HG03520 (cell line): Measurements from ENCODE around the gene F9.
A peak's percentile ranks its signal among the peaks of the same experiment; 100 is the strongest.
"Not testable (repeated sequence)": the region's sequence is repeated elsewhere in the genome, so short reads cannot be mapped to it uniquely, and the experiment has no call there.

Experiments
- ATAC-seq: cut with Tn5 transposase; IDR thresholded peaks from one replicate; pipeline ENCODE4 v1.9.1; 2021; ENCODE audit warnings: mild to moderate bottlenecking, moderate library complexity; ENCODE audit not compliant: unreplicated experiment

The F9 gene

DNA sequence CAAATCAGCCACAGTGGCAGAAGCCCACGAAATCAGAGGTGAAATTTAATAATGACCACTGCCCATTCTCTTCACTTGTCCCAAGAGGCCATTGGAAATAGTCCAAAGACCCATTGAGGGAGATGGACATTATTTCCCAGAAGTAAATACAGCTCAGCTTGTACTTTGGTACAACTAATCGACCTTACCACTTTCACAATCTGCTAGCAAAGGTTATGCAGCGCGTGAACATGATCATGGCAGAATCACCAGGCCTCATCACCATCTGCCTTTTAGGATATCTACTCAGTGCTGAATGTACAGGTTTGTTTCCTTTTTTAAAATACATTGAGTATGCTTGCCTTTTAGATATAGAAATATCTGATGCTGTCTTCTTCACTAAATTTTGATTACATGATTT is at the start of gene F9:
Gene F9 (plus strand): TSS at position 190 of the 400 bp plus-strand sequence. CDS start 26 bp downstream, at position 216.
- no peak for ATAC-seq

DNA sequence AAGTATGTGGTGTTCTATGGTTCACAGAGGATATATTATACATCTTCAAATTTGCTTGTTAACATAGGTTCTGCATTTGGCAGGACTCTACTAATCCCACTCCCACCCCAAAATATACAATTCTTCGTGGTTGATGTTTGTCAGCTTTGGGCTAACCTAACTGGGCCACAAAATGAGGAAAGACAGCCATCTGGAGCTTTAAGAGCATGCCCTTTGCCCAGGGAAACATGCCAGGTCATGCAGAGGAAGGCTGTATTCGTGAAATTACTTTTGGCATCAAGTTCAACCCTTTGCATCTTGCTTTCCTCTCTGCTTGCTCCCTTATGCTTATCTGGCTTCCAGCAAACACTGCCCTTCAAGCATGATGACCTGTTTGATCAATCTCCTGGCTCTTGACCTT is 46.8 kb upstream of the F9 start:
- no peak for ATAC-seq

DNA sequence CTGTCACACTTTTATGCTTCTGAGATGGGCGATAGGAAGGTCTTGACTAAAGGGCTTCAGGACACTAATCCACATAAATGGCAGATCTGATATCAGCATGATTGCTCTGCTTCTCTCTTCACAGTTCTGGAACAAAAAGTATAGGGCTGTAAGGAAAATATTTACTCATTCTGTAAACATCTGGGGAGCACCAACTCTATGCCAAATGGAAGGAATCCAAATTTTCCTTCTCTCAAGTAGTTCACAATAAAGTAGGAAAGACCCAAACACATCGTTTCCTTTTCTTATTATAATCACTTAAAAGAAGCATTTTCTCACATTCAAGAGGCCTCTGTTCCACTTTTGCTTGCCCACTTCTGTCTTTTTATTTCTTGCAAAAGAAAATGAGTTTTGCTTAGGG is 45.9 kb upstream of the F9 start:
- ATAC-seq = no peak

DNA sequence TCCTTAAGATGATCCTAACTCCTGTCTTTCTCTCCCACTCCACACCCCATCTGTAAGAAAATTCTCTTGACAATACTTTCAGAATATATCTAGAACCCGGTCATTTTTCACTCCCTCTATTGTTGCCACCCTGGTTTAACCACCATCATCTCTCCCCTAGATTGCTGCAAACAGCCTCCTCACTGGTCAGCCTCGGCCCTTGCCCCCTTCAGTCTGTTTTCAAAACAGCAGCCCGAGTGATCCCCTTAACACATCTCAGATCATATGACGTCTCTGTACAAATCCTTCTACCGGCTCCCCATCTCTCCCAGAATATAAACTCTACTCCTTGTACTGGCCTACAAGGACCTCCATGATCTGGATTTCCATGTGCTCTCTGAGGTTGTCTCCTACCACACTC is 35.2 kb upstream of the F9 start:
- ATAC-seq = no peak

DNA sequence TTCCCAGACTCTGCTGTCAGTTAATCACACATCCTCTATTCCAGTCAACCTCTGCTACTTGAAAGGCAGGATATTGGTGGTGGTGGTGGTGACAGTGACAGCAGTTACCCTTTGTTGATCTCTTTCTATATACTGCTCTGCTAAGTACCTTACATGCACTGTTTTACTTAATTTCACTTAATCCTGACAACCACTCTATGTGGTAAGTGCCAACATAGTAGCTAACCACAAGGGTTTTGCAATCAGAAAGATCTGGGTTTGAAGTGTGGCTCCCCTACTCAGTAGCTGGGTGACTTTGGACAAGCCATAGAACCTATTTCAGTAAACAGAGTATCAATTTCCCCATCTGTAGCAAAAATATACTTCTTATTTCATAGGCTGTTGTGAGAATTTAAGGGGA is 24.2 kb upstream of the F9 start:
- no peak for ATAC-seq

DNA sequence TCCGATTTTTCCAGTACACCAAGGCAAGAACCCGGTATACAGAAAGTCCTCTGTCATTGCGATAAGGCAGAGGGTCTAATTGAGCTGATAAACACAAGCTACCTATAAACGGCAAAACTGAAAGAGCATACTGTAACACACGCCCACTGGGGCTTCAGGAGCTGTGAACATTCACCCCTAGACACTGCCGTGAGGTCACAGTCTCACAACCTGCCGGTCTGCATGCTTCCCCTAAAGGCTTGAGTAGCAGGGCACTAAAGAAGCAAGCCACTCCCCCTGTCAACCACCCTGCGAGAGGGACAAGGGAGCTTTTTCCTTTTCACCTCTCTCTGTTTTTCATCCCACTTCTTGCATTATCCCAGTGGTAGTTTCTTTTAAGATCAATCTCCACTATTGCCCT is 22.4 kb upstream of the F9 start:
- no peak for ATAC-seq

DNA sequence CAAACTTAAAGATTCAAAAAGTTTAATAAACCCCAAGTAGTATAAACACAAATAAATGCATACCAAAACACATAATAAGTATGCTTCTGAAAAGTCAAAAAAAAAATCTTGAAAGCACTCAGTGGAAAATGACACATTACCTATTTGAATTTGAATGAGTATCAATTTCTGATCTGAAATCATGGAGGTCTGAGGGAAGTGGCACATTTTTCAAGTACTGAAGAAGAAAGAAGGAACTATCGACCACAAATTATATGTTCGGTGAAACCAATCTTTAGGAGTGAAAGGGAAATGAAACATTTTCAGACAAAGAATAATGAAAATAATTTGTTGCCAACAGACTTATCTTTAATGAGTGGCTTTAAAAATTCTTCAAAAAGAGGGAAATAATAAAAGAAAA is 12.1 kb upstream of the F9 start:
- ATAC-seq = no peak

DNA sequence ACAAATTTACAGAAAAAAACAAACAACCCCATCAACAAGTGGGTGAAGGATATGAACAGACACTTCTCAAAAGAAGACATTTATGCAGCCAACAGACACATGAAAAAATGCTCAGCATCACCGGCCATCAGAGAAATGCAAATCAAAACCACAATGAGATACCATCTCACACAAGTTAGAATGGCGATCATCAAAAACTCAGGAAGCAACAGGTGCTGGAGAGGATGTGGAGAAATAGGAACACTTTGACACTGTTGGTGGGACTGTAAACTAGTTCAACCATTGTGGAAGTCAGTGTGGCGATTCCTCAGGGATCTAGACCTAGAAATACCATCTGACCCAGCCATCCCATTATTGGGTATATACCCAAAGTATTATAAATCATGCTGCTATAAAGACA is 1.7 kb upstream of the F9 start:
- ATAC-seq = not testable (repeated sequence)

DNA sequence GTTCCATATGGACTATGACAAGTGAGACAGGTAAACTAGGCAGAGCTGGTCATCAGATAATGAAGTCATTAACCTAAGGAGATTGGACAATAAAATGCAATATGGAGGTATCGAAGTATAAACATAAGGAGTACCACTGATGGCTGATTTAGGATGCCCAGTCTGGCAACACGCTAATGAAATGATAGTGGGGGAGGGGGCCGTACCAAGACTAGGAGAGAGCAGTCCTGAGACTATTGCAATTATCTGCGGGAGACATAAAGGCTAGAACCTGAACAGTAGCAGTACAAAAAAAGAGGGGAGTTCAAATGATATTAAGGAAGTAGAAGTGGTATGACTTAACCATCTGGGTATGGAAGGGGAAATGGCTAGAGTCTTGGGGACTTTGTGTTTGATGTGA is 2.3 kb downstream of the F9 start:
- no peak for ATAC-seq

DNA sequence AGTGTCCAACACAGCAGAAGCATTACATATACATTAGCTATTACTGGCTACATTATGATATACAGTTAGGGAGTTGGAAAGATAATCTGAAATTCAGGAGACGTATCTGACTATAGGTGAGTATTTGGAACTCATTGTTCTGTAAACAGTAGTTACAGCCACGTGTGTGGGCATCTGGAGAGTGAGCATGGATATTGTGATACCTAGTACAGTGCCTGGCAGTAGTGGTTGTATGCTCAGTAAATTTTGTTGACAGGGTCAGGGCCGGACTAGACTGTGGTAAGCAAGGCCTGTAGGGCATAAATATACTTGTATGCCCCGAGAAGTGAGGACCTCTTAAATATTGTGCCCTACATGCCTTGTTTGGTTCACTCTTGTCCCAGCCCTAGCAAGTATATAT is 2.9 kb downstream of the F9 start:
- no peak for ATAC-seq

DNA sequence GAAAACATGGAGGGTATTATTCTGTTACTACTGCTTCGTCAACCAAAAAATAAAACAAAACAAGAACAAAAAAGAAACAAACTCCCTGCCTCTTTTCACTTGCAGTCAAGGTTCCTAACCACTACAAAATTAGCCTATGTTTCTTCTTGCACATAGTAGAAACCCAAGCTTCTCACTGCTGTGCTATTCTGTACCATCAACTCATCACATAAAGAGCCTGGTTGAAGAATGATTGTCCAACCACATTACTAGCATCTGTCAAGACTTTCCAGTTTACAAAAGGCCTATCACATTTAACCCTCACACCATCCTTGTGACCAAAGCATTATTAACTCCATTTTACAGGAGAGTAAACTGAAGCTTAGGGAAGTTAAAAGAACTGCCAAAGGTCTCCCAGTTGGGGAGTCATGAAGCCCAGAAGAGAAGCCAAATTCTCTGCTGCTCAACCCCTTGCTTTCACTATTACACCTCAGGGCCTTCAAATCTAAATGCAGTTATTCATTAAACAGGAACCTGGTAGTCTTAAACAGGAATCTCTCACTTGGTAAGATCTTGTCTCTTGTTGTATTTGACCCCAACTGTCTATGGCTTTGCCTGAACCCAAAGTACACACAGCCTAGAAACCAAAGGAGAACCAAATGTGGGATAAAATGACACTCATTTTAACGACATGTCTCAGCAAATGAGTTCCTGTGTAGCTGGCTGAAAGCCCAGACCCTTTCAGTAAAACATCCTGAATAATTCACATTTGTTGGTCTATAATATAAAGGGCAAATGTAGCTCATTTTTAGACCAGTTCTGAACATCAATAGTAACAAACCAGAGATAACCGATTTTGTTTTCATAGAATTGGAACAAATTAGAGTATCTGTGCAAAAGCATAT is 8.6 kb downstream of the F9 start:
- peak; percentile 51 for ATAC-seq

DNA sequence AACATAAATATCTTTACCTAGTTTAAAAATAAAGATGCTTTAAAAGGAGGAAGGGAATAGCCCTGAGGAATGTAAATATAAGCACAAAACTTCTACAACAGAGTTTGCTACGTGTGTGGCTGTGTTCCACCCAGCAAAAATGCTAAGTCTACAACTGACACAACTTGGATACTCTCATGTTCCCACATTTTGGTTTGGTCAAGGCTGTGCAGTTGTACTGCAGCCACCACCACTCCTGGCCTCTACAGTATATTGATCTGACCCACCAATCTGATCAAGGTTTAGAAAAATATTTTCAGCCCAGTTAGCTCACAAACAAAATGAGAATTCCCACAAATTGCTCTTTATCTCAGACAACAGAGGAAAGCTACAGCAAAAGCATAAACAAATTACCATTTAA is 12.1 kb downstream of the F9 start:
- ATAC-seq = no peak

DNA sequence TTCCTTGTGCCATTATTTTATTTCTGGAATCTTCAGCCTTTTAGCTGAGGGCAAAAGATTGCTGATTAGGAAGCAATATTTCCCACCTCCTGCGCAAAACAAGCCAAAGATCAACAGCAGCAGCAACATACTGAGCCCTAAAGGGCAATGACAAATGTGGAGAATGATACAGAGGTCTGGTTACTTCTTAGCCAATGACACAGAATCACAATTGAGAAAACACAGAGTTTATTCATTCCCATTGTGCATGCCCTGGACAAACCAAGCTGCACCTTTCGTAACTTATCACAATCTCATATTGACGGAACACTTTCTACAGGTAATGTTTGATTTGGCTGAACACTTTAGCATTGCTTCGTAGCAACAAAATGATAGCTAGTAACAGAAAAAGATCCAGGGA is 13.4 kb downstream of the F9 start:
- ATAC-seq = no peak

DNA sequence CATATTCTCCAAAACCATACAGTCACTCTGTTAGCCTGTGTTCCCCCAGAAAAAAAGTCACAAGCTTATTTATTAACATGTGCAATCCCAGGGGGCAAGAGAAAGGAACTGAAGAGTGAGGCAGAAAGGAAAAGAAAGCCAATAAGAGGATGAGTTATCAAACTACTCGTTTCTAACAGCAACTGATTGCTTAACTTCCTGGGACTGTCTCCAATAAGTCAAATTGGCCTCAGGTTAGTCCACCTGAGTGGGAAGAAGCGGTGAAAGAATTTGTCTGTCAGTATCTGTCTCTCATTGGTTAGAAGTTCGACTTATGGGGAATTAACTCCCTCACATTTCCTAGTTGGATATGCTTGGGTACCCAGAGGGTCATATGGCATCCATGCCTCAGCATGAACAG is 14.1 kb downstream of the F9 start:
- no peak for ATAC-seq

DNA sequence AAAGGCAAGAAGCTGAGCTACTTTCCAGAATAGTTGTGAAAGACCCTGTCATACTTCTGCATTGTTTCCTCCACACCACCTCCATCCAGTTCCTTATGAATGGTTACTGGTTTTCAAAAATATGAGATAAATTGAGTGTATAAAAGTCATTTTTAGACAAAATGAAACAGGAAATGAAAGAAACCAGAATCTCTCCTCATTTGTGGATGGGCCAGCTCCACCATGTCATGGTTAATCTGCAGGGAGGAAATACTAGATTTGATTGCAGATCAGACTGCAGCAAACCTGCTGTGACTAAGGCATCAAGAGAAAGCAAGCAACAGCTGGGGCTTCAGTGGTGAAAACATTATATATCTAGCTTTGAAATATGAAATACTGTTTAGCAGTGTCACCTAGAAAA is 23.8 kb downstream of the F9 start:
- ATAC-seq = peak; percentile 33

DNA sequence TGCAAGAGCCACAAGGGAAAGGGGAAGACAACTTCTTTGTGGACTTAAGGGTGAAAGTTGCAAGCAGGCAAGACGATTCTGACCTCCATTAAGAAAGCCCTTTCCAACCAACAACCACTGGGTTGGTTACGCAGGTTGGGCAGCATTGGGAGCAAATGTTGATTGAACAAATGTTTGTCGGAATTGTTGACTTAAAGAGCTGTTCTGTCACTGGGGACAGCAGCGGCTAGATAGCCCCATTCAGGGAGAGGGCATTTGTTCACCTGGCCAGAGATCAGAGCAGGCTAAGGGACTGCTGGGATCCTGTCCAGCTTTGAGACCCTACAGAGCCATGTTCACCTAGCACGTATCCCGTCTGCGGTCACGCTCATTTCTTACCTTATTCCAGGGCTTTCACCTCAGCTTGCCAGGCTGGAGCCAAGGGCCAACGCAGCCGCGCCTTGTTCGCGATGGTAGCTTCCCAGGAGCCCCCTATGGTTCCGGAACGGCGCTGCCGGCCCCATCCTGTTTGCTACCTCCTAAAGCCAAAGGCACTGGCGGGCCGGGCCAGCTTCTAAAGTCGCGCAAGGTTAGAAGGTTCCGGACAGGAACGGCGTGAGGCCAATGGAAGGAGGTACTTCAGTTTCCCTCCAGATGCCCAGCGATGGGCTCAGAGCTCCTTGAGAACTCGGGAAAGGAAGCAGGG is 24.6 kb downstream of the F9 start:
- no peak for ATAC-seq

DNA sequence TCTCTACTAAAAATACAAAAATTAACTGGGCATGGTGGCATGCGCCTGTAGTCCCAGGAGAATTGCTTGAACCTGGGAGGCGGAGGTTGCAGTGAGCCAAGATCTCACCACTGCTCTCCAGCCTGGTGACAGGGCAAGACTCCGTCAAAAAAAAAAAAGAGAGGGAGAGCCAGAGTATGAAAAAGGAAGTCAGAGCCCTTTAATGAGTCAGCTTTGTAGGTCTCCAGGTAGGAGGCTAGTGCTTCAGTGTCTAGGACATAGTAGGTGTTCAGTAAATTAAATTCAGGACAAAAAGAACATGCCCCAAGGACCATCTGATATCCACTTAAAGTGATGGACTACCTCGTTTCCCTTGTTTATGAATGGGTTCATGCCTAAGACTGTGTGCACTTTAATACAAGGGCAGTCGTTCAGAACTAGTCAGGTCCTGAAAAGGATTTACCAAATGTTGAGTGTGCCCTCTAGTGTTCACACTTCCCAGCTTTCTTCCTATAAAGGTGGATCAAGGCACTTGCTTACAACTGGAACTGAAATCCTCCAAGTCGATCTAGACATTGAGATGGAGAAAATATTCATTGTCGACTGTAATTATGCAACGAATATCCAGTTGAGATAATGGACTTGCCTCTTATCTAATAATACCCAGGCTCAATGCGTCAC is 29.0 kb downstream of the F9 start:
- ATAC-seq = peak; percentile 75

DNA sequence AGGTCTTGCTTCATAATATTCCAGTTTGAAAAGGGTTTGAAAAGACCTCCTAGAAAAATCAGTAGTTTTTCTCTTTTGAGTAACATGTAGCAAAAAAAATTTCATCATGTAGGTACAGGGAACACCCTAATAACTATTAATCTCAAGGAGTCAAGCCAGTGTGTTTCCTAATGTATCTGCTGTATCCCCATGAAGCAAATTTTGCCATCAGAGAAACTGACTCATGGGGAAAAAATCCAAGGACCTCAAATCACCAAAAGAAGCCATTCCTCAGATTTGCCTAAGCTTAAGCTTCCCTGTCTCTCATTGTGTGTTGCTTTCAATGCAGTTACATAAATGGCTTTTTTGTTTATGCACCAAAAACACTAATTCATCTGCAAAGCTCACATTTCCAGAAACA is 29.7 kb downstream of the F9 start:
- ATAC-seq = no peak

DNA sequence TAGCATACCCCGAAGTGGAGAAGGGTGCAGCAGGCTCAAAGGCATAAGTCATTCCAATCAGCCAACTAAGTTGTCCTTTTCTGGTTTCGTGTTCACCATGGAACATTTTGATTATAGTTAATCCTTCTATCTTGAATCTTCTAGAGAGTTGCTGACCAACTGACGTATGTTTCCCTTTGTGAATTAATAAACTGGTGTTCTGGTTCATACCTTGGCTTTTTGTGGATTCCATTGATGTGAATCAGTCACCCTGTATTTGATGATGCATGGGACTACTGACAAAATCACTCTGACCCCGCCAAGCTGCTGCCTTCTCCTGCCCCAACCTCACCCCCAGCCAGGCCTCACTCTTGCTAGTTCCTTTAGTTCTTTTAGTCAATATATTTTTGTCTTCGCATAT is 32.7 kb downstream of the F9 start:
- ATAC-seq = no peak

DNA sequence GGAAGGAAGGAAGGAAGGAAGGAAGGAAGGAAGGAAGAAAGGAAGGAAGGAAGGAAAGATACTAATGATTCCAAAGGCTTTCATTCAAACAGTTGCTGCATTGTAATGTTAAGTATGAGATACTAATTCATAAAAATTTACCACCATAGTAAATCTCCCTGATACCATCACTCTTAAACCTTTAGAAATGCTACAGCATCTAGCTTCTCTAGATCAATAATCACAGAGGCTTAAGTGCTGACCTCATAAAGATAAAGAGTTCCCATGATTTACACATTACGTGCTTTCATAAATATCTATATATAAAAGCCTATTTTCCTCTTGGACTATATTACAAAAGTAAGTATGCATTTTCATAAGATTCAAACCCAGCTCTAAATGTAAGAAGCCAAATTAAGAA is 36.4 kb downstream of the F9 start:
- no peak for ATAC-seq

DNA sequence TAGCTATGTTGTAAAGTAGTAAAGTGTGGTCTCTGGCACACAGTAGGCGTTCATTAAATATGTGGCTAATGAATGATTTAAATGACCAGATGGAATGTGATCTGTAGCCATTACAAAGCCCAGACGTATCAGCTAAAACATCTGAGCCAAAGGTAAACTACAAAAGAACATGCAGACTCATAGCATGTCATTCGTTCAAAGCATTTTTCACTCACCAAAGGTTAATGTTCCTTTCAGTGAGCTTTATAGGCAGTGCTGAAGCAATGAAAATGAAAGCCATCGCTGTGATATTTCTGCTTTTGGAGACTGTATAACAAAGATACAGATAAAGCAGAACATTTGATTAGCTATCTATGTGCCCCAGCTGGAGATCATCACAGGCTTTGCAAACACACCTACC is 50.5 kb downstream of the F9 start:
- ATAC-seq = no peak

DNA sequence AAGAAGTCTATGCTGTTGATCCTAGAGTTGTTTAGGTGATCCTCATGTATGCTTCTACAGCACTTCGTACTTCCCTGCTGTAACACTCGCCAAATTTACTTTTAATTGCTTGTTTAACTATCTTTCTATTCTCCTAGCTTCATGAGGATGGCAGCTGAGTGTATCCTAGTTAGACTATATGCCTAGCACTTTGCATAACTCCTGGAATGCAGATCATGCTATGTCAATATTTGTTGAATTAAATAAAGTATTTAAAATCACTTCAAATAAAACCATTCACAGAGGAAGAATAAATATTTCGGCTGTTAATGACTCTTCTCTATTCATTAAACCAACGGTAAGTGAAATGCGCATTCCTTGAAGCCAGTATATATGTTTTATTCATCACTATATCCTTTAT is 55.1 kb downstream of the F9 start:
- ATAC-seq = no peak
